Globus pallidus (tissue), 1 donor: Measurements from ENCODE around the gene DHCR24.

Experiments
- DNase-seq: peaks from one replicate; pipeline ENCODE4 v3.0.0-alpha.2; 2015; ENCODE audit warnings: low spot score

DHCR24 gene

DNA sequence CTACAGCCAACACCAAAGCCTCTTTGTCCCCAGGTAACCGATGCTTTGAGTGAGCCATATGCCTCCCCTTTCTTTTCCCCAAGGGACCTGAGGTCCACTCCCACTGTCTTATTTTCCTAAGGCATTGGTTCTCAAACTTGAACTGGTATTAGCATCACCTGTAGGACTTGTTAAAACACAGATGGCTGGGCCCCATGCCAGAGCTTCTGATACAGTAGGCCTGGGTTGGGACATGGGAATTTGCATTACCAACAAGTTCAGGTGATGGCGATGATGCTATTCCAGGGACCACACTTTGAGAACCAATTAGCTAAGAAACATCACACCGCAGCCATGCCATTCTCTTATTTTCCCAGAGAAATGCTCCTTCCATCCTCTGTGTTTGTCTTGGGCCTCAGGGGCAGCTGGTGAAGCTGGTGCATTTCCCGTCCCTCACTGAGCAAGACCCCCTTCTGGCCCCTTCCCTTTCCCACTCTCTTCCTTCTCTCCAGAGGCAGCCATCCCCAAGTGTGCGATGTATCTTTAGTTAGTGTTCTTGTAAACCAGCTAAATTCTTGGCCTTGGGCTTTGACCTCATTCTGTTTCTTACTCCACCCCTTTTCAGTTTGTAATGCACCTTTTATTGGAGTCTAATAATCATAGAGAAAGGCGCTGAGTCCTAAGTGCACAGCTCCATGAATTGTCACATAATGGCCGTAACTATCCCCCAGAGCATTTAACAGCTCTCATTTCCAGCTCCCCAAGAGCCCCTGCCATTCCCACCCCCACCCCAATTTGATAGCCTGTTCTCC lies 71.7 kb downstream of the DHCR24 start:
- no peak for DNase-seq

DNA sequence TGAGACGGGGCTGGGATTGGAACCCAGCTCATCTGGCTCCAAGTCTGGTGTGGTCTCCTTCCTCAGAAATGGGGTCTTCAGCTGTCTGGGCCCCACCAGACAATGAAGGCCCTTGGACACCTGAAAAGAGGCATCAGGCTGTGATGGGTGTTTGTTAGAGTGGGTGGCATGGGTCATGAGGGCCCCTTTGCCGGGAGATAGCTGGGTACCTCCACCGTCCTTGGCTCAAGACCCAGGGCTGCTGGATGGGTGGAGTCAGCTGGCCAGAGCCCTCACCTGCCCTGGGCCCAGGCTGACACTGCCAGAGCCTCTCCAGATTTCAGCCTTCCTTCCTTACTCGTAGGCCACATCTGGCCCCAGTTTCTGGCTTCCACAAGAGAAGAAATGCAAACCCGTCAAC lies 72.4 kb downstream of the DHCR24 start:
- DNase-seq = no peak

DNA sequence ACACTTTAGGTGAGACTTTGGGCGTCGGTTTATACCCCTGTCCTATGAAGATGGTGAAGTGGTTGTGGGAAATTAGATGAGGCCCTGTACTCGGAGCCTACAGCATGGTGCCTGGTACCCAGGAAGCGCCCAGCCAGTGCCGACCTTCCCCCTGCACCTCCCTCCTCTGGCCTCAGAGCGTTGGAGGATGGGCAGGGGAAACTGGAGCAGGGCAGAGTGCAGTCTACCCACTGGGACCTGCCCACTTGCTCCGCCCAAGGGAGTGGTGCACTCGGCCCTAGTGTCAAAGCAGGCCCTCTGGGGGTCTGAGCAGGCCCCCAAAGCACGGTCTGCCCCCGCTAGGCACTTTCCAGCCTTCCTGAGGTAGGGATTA lies 72.9 kb downstream of the DHCR24 start:
- no peak for DNase-seq

DNA sequence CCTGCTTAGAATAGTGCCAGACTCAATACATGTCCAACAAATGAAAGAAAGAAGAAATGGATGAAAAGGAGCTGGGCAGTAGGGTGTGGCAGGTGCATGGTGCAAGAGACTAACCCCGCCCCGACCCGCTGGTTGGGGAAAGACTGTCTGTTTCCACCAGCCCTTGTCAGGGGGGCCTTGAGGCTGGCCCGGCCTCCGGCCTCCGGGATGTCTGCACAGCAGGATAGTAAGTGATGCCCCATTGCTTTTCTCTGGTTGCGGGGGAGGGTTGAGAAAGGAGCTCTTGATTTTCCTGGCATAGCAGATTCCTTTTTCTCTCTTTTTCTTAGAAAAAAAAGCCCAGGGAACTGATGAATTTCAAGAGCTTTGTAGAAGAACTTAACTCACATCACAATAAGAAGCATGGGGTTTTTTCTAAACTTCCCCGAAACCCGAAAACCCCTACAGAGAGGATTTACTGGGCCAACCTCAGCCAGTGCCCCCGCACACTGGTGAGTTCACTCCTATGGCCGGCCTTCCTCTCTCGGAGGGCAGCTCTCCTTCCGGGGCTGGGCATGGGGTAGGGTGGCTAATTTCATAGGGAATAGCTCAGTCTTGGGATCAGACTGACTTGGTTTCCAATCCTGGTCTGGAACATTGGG lies 73.4 kb downstream of the DHCR24 start:
- DNase-seq = no peak

DNA sequence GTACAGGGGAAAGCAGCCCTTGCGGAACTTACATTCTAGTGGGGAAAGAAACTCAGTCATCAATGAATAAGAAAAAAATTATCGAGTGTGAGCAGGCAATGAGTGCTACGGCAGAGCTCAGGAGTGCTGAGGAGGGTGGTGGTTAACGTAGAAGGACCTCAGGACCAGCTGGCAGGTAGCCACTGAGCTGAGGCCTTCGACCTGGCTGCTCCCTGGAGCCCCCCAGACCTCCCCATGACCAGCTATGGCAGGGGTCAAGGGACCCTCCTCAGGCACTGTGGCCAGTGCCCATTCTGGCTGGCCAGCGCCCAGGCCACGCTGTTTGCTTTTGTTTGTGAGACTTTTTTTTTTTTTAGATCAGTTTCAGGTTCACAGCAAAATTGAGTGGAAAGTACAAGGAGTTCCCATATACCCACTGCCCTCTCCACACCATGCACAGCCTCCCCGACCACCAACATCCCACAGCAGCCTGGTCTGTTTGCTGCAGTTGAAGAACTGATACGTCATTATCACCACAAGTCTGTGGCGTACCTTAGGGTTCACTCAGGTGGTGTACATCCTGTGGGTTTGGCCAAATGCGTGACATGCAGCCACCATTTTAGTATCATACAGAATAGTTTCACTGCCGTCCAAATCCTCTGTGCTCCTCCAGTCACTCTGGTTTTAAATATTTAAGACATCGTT lies 74.1 kb downstream of the DHCR24 start:
- DNase-seq = no peak

DNA sequence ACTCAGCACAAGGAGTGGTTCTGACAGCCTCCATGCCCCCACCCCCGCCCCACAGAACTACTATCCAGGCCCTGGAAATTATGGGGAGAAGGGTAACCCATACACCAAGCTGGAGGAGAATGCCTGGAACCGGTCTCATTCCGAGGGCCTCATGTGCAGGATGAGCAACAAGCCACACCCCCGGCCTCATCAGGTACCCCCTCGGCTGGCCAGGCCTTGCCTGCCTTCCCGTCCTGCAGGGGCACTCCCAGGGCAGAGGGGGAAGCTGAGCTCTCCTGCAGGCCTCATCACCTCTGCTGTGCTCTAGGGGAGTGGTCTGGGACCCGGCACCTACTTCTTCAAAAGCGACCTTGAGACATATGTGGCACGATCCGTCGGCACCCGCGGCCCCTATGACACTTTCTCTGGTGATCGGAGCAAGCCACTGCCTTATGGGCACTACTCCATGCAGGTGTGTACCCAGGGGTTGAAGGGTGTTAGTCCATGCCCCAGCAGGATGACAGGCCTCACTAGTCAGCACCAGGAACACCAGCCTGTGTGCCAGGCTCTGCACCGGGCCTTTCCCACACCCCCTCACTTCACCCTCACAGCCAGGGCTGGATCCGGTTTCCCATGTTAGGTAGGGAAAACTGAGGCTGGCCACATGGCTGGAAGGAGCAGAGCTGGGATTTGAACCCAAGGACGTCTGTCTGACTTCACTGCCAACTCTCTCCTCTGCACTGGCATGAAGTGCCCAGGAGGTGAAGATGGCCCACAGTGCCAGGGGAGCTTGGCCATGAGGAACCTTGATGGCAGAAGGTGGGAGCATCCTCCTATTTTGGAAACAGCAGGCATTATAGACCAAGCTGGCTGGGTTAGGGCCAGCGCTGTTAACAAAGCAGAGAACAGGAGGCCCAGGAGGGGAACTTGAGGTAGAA lies 75.0 kb downstream of the DHCR24 start:
- DNase-seq = no peak

DNA sequence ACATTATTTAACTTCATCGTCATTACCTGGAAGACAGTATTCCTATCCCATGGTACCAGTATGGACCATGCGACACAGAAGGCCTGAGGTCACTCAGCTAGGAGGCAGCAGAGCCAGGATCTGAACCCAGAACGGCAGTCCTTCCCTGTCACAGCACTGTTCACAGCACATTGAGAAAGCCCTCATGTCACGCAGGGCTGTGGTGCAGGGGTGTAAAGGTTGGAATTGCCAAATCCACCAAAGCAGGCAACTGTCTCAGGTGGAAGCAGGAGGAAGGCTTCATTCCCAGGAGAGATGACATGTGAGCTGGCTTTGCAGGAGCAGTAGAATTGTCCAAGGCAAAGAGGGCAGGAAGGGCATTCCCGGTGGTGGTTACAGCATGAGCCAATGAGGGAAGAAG lies 75.9 kb downstream of the DHCR24 start:
- no peak for DNase-seq

DNA sequence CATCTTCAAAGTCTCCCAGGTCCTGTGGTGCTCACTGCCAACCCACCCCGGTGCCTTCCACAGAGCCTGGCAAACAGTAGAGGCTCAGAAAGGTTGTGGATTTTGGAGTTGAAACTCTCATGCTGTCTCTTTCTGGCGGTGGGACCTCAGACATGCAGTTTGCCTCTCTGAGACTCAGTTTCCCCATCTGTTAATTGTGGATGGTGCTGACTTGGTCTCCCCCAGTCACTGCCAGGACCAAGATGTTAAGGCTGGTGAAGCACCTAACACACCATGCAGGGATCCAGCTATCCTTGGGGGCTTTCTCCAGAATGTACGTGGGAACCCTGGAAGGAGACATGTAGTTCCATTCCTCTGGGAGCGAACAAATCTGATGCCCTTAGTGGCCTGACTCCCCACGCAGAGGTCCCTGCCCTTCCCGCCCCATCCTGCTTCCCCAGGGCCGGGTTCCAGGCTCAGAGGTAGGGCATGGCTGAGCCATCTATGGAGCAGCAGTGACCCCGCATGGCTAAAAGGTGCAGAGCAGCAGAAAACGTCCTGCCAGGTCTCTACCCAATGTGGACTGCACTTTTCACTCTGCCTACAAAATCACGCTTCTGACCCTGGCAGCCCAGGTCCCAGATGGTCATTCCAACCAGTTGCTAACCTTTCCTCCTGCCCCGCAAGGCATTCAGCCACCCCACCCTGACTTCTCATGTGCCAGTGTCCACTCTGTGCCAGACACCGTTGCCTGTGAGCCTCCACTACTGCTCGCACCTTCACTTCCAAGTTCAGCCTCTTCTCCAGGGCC lies 76.6 kb downstream of the DHCR24 start:
- DNase-seq = peak; percentile 34

DNA sequence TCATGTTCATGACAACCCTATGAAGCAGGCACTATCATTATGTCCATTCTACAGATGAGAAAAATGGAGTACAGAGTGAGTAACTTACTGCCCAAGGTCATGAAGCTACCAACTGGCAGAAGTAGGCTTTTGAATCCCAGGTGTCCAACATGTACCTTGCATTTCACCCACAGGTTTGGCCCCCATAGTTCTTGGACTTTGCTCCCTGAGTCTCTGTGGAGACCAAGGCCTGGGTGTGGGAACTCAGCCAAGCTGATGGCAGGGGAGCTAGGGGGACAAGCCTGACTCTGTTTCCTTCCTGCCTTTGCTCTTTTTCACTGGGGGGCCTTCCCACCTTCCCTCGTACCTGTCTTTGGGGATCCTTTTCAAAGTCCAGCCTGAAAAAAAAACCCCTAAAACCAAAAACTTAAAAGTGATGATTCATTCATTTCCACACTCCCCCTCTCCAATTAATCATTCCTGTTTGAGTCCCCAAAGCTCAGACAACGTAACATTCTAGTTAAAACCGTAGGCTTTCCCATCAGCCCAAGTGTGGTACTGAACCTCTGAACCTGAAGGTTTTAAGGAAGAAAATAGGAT lies 77.4 kb downstream of the DHCR24 start:
- no peak for DNase-seq

DNA sequence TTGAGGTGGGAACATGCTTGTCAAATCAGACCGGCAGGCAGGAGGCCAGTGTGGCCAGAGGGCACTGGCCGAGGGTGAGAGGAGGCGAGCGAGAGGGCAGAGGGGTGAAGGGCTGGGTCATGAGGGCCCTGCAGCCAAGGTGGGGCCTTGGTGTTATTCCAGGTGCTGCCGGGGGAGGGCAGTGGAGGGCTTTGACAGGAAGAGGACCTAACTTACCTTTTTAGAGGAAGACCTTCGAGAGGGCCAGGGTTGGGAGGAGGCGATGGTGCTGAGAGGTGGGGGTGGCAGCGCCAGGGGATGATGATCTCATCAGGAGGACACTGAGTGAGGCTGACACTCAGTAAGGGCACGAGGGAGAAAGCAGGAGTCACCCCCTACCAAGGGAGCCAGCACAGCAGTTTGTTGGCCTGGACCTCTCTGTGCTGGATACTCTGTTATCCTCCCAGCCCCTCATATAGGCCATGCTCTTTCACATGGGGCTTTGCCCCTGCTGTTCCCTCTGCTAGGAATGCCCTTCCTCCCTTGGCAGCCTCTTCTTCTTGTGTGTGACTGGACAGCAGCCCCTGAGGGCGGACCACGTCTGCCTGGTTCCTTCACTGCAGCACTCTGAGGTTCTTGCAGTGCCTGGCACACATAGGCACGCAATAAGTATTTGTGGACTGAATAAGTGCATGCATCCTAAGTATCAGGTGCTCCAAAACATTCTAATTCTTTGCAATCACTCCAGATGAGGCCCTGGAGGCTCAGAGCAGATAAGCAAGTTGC lies 78.4 kb downstream of the DHCR24 start:
- no peak for DNase-seq

DNA sequence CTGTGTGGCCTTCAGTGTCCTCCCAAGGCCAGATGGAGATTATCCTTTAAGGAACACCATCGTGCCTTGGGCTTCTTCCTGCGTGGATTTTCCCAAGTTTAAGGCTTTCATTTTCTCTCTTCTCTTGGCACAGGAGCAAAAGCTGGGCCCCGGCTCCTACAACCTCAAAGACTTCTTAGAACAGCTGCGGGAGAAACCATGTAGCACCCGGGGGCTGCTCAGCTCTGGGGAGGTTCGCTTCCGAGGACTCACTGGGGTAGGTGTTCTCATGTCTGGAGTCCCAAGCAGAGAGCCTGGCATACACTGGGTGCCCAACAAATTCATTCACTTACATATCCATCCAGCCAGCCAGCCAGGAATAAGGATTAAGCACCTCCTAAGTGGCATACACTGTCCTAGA lies 79.2 kb downstream of the DHCR24 start:
- DNase-seq = no peak

DNA sequence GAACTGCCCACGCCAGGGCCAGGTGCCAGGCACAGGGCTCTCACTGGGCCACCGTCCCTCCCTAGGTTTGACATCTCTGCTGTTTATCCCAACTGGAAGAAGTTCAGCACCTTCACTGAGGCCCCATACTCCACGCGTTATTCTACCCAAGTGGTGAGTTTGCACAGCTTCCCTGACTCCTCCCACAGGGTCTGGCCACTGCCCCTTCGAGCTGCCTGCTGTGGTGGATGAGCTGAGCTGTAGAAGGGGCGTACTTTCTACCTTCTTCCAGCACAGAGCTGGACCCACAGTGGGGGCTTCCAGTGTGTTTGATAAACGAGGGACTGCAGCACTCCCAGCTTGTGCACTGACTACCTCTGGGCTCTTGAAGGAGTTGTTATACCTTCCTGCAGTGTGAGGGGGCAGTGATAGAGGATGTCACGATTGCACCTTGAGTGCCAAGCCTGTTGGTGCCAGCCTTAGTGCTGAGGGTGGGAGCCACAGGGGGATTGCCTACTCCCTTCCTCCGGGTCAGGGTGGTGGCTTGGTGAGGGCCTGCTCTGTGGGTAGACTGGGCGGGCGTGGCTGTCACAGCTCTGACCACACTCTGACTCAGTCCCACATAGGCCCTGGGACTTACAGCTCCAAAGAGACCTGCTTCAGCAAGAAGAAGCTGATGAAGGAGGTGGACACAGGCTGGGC lies 79.9 kb downstream of the DHCR24 start:
- DNase-seq = no peak

DNA sequence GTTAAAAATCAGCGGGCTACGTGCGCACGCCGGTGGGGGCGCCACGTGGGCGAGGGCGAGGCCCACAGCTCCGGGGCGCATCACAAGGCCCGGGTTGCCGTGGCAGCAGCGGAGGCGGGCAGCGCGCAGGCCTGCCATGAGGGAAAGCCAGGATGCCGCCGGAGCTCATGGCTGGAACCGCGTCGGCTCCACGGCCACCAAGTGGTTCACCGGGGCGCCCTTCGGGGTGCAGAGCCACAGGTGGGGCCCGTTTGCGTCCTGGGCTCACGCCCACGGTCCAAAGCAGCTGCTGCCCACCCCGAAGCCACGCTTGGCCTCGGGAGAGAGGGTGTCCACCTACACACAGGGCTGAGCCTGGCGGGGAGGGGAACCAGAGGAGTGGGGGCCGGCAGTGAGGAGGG lies 81.0 kb downstream of the DHCR24 start:
- DNase-seq = no peak

DNA sequence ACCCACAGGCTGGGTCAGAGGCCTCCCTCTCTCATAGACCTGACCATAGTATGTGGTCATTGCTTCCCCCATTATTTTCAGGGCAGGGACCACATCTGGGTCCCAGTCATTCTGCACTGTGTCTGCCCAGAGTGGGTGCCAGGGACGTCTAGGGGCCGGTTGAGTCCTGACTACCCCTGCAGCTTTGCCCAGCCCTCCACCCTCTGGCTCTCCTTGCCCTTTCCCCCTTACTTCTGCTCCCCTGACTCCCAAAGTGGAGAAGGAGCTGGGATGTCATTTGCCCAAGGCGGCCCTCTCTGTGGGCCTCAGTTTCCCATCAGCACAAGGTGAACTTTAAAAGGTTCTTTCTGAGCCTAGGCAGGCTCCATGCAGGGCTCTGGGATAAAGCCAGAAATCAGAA lies 81.5 kb downstream of the DHCR24 start:
- no peak for DNase-seq

DNA sequence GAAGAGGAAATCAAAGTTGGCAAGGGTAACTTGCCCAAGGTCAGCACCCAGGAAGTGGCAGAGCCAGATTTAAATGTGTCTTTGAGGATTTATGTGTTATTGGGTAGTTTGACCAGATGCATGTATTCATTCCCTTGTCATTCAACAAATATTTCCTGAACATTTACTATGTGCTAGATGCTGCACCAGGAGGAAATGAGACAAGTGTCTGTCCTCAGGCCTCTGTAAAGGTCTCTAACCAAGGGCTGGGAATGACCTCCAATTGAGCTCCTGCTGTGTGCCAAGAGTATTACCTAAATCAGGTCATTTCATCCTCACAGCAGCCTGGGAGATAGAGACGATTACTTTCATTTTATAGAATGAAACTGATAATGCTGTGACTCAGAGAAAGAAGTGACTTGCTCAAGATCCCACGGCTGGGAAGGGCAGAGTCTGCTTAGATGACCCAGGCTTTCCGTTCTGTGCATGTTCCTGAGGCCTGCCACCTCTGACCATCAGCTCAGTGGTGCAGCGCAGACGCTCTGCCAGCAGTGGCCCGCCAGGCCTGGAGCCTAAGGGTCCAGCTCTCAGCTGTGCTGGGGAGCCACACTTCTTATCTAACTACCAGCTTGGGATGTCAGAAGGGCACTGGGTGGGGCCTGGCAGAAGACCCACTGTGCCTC lies 82.4 kb downstream of the DHCR24 start:
- DNase-seq = no peak

DNA sequence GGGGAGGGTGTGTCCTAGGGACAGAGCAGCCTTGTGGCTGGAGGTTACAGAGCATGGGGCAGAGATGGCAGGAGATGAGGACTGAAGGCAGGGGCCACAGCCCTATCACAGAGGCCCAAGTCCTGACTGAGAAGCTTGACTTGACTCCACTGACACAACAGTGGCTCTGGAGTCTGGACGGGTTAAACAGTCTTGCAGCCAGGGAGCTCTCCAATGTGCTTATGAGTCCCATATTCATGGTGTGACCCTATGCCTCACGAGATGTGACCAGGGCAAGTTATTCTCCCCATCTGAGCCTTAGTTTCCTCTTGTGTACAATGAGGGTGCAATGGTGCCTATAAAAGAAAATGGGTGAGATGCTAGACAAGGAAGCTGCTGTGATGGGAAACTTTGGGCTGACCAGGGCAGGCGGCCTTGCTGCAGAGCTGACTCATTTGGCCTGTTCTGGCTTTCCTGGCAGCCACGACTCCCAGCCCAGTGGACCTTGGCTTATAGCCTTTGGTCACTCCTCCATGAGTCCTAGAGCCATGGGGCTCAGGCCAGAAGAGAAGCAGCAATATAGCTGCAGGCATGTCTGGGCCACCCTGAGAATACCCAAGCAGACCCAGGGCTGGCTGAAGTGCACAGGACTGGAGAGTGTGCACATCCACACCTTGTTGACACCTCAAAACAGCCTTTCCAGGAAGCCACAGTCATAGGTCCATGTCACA lies 83.1 kb downstream of the DHCR24 start:
- no peak for DNase-seq

DNA sequence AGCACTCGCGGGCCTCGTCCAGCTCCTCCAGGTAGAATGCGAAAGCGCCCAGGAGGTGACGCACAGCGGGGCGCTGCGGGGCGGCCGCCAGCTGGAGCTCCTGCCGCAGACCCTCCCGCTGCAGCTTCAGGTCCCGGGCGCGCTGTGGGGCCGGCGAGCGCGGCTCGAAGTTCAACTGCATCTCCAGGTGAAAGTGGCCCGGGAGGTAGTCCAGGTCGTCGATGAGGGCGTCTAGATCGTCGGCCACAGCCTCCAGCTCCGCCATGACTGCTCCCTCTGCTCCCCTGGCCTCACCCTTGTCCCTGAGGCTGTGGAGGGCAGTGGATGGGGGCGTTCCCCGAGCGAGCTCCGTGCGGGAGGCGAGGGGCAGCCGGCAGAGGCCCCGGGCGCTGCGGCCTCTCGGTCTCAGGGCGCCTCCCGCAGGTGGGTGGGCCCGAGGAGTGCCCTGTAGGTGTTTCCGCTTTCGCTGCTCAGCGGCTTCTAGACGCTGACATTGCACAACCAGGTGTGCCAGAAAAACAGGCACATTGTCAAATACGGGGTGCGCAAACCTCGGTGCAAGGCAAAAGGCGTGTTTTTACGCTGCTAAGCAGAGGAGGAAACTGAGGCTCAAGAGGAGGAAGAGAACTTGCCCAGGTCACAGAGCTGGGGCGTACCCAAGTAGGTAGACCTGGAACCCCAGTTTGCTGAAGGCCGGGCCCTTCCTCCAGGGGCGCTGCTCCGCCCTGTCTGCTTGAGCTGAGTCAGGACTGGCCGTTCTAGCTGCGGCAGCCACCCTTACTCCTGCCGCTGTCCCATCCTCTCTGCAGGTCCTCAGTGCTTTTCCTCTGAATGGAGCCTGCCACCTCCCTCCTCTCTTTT lies 85.9 kb downstream of the DHCR24 start, which contains the start of gene TTC22:
Gene TTC22 (minus strand): TSS at position 425 of the 861 bp plus-strand sequence. CDS start 160 bp downstream, at position 265.
- no peak for DNase-seq
